IMR-90 (cell line): ENCODE measurements around the gene PRKAG2. TPM values are rescaled to one million over a fixed set of nuclear protein-coding genes. Genes with fewer than 3 reads are reported as not detected.

Source experiments
- ATAC-seq: fragments of 200-7000 bp; cut with Tn5 transposase; 2 replicates; pipeline ENCODE4 v1.9.1; 2020; ENCODE audit warnings: low read depth, mild to moderate bottlenecking, moderate library complexity
- BruUV-seq: library from RNA; stranded (reverse); fragments of 400-500 nt; replicated peaks from 2 replicates; lab custom pipeline; 2021; lab: Mats Ljungman, UMichigan
- CTCF ChIA-PET: fragments of 300-600 bp; formaldehyde crosslinking; extraction: SDS; loops from one replicate; lab custom pipeline; 2021; ENCODE audit warnings: antibody characterized with exemption; lab: Yijun Ruan, JAX
- POLR2A ChIA-PET: fragments of 300-600 bp; sonication (Branson Sonifier 250); formaldehyde crosslinking; loops from one replicate; lab custom pipeline; 2022; ENCODE audit warnings: antibody characterized with exemption; ENCODE audit not compliant: unreplicated experiment; lab: Charles Lee
- DNase-seq: peaks from one replicate; pipeline ENCODE4 v3.0.0; 2013
- H2AFZ ChIP-seq: replicated peaks from 2 replicates; pipeline ENCODE3; 2013; ENCODE audit warnings: low read length, mild to moderate bottlenecking; ENCODE audit not compliant: poor library complexity
- H2AK5ac ChIP-seq: 2 replicates; pipeline ENCODE4 v1.6.1; 2013; ENCODE audit warnings: low read depth, low read length, inconsistent platforms
- H2AK9ac ChIP-seq: replicated peaks from 2 replicates; pipeline ENCODE3; 2013; ENCODE audit warnings: mild to moderate bottlenecking, low read depth, low read length, moderate library complexity; ENCODE audit not compliant: poor library complexity
- H2BK120ac ChIP-seq: 2 replicates; pipeline ENCODE4 v1.6.1; 2013; ENCODE audit warnings: low read depth, low read length, inconsistent platforms
- H2BK15ac ChIP-seq: 3 replicates; pipeline ENCODE4 v1.6.1; 2013; ENCODE audit warnings: low read depth, low read length, inconsistent platforms
- H2BK20ac ChIP-seq: 2 replicates; pipeline ENCODE4 v1.6.1; 2013; ENCODE audit warnings: low read depth, mild to moderate bottlenecking, inconsistent platforms, low read length, moderate library complexity
- H2BK5ac ChIP-seq: 2 replicates; pipeline ENCODE4 v1.6.1; 2013; ENCODE audit warnings: mild to moderate bottlenecking, low read depth, low read length, inconsistent platforms; ENCODE audit not compliant: poor library complexity, severe bottlenecking
- H3K14ac ChIP-seq: replicated peaks from 2 replicates; pipeline ENCODE4 v1.6.1; 2013; ENCODE audit warnings: low read depth, low read length, inconsistent platforms
- H3K18ac ChIP-seq: 2 replicates; pipeline ENCODE4 v1.6.1; 2013; ENCODE audit warnings: low read depth, low read length, control low read depth
- H3K23ac ChIP-seq: 2 replicates; pipeline ENCODE4 v1.6.1; 2013; ENCODE audit warnings: low read depth, low read length, inconsistent platforms
- H3K27ac ChIP-seq: 2 replicates; pipeline ENCODE4 v1.5.1; 2013; ENCODE audit warnings: mild to moderate bottlenecking, control low read depth, low read length; ENCODE audit not compliant: insufficient read depth
- H3K27me3 ChIP-seq: 2 replicates; pipeline ENCODE4 v1.6.1; 2013; ENCODE audit warnings: low read length; ENCODE audit not compliant: control insufficient read depth, insufficient read depth
- H3K36me3 ChIP-seq: 2 replicates; pipeline ENCODE4 v1.6.1; 2013; ENCODE audit warnings: low read length, mixed read lengths; ENCODE audit not compliant: control insufficient read depth, insufficient read depth
- H3K4ac ChIP-seq: 2 replicates; pipeline ENCODE4 v1.6.1; 2013; ENCODE audit warnings: low read depth, low read length, inconsistent platforms
- H3K4me1 ChIP-seq: 2 replicates; pipeline ENCODE4 v1.6.1; 2013; ENCODE audit warnings: low read length, mixed read lengths; ENCODE audit not compliant: control insufficient read depth, insufficient read depth
- H3K4me2 ChIP-seq: 2 replicates; pipeline ENCODE4 v1.6.1; 2013; ENCODE audit warnings: low read depth, mild to moderate bottlenecking, control low read depth, low read length, moderate library complexity
- H3K4me3 ChIP-seq: 2 replicates; pipeline ENCODE4 v1.5.1; 2013; ENCODE audit warnings: low read depth, mild to moderate bottlenecking, control low read depth, low read length, moderate library complexity; ENCODE audit not compliant: insufficient read depth
- H3K56ac ChIP-seq: 2 replicates; pipeline ENCODE4 v1.6.1; 2013; ENCODE audit warnings: low read length, inconsistent platforms; ENCODE audit not compliant: insufficient read depth; ENCODE audit errors: extremely low read depth
- H3K79me1 ChIP-seq, 2 experiments: 2 replicates each; pipeline ENCODE4 v1.6.1; 2013; ENCODE audit warnings: low read length in 2 of 2, inconsistent platforms in 1 of 2, low read depth in 1 of 2
- H3K9ac ChIP-seq: 2 replicates; pipeline ENCODE4 v1.6.1; 2013; ENCODE audit warnings: low read depth, low read length, control low read depth
- H3K9me1 ChIP-seq: 2 replicates; pipeline ENCODE4 v1.6.1; 2013; ENCODE audit warnings: low read length, inconsistent platforms; ENCODE audit not compliant: insufficient read depth
- H3K9me3 ChIP-seq: 2 replicates; pipeline ENCODE4 v1.6.1; 2013; ENCODE audit warnings: low read length; ENCODE audit not compliant: control insufficient read depth, insufficient read depth
- H4K20me1 ChIP-seq: 2 replicates; pipeline ENCODE4 v1.6.1; 2013; ENCODE audit warnings: low read length, inconsistent platforms; ENCODE audit not compliant: insufficient read depth
- H4K5ac ChIP-seq: 2 replicates; pipeline ENCODE4 v1.6.1; 2013; ENCODE audit warnings: mild to moderate bottlenecking, low read depth, low read length, control low read depth
- H4K8ac ChIP-seq, 2 experiments: 2 replicates each; pipeline ENCODE4 v1.6.1; 2013; ENCODE audit warnings: low read depth in 2 of 2, low read length in 2 of 2, control low read depth in 1 of 2, inconsistent platforms in 1 of 2
- H4K91ac ChIP-seq: 2 replicates; pipeline ENCODE4 v1.6.1; 2013; ENCODE audit warnings: low read depth, low read length, inconsistent platforms; ENCODE audit not compliant: insufficient read depth
- BHLHE40 ChIP-seq: fragments of 150-350 bp; IDR thresholded peaks from 2 replicates; pipeline ENCODE4 v1.6.1; 2016; ENCODE audit warnings: mild to moderate bottlenecking, low read depth, low read length
- CEBPB ChIP-seq: IDR thresholded peaks from 2 replicates; pipeline ENCODE4 v1.6.1; 2012; ENCODE audit warnings: low read depth, low read length, improper control_type of control experiment
- CHD1 ChIP-seq: IDR thresholded peaks from 2 replicates; pipeline ENCODE4 v1.6.1; 2012; ENCODE audit warnings: low read depth, low read length, improper control_type of control experiment
- FOS ChIP-seq: fragments of 150-350 bp; IDR thresholded peaks from 2 replicates; pipeline ENCODE4 v1.6.1; 2016; ENCODE audit warnings: low read depth, low read length
- MAFK ChIP-seq: IDR thresholded peaks from 2 replicates; pipeline ENCODE4 v1.6.1; 2012; ENCODE audit warnings: low read depth, low read length, improper control_type of control experiment
- MAZ ChIP-seq: IDR thresholded peaks from 2 replicates; pipeline ENCODE4 v1.6.1; 2012; ENCODE audit warnings: low read depth, mild to moderate bottlenecking, low read length, improper control_type of control experiment, moderate library complexity, borderline replicate concordance
- MXI1 ChIP-seq: IDR thresholded peaks from 2 replicates; pipeline ENCODE4 v1.6.1; 2012; ENCODE audit warnings: low read depth, mild to moderate bottlenecking, low read length, moderate library complexity, borderline replicate concordance
- RFX5 ChIP-seq: IDR thresholded peaks from 2 replicates; pipeline ENCODE4 v1.8.0; 2012; ENCODE audit warnings: low read depth, mild to moderate bottlenecking, low read length, moderate library complexity
- SMC3 ChIP-seq: fragments of 150-350 bp; IDR thresholded peaks from 2 replicates; pipeline ENCODE4 v1.6.1; 2016; ENCODE audit warnings: low read depth, mild to moderate bottlenecking, antibody characterized with exemption, low read length, moderate library complexity
- WGBS, 2 experiments: methylation state at CpG; one replicate each; pipeline versions ENCODE4 v1.1.5 to v1.1.7; 2013; ENCODE audit warnings: missing lambda C conversion rate in 2 of 2; ENCODE audit not compliant: insufficient read length in 1 of 2; ENCODE audit errors: extremely low coverage in 2 of 2; 5-methylcytosine and 5-hydroxymethylcytosine counted together
- dilution Hi-C: fragments of 300-500 bp; cut with HindIII; formaldehyde crosslinking; loops from one replicate; pipeline ENCODE4 v1.14.3; 2018; ENCODE audit warnings: low sequenced_read_pairs; ENCODE audit not compliant: unreplicated experiment
- in situ Hi-C: fragments of 300-500 bp; cut with MboI; formaldehyde crosslinking; loops from 3 replicates; pipeline ENCODE4 v1.14.3; 2019; ENCODE audit warnings: low sequenced_read_pairs, inconsistent platforms, mixed read lengths
- intact Hi-C: fragments of 100-400 bp; cut with micrococcal nuclease; formaldehyde crosslinking; loops from 2 replicates; pipeline ENCODE4 v1.10.0; 2022
- polyA plus RNA-seq, 3 experiments: library from polyadenylated mRNA; depleted of rRNA; stranded (reverse); fragments of >200 nt; gene quantifications; 2 replicates each; pipeline ENCODE4 v1.2.3, GENCODE V29; 2012; ENCODE audit warnings: low replicate concordance in 1 of 3
- total RNA-seq: library from RNA; depleted of rRNA; stranded (reverse); fragments of >200 nt; gene quantifications from 2 replicates; pipeline ENCODE4 v1.2.3, GENCODE V29; 2012
- TF ChIP-seq, protein P1 (sequence below): conservative IDR thresholded peaks from 2 replicates; pipeline ENCODE4 v1.5.1; 2012; ENCODE audit warnings: mild to moderate bottlenecking, low read depth, low read length, improper control_type of control experiment
- TF ChIP-seq, protein P2 (sequence below): fragments of 150-350 bp; IDR thresholded peaks from 2 replicates; pipeline ENCODE4 v1.6.1; 2017; ENCODE audit warnings: mild to moderate bottlenecking, antibody characterized with exemption, low read length, low read depth

The PRKAG2 gene
- total and polyA plus RNA-seq, 2 of the 4 experiments (the other 2 are of a cell fraction): 15.4 to 21.6 TPM

DNA sequence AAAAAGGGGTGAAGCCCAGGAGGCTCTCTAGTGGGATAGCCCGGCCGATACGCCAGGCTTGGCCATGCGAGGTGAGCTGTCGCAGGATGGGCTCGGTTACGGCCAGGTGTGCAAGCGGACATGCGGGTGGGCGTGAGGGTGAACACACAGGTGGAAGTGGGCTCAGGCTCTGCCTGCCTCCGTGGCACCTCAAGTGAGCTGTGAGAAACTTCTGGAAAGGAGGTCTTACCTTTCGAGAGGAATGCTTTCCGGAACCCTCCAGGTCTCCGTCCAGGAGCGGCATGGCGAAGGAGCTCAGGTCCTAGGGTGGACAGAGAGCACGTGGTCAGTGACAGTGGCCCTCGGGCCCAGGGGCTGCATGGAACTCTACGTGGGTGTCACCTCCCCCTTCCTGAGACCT is 90.7 kb downstream of the PRKAG2 start:
- no peak for ATAC-seq
- in situ Hi-C loops (no loop called here), dilution Hi-C loops (no loop called here), intact Hi-C loops (no loop called here)
- H3K23ac ChIP-seq: no peak overlapping the region
- H3K4me3 ChIP-seq: no peak overlapping the region
- H3K4ac ChIP-seq: no peak overlapping the region
- no peak overlapping the region for H2BK20ac ChIP-seq
- CTCF ChIA-PET: interaction anchor here (0.6 kb wide), 1 partner anchor 349 kb away, joined by 3 read pairs; no protein-coding TSS in a partner anchor
- no peaks in the 10 kb centered on the region for H3K36me3 ChIP-seq
- H2BK5ac ChIP-seq: no peak overlapping the region
- no peak overlapping the region for H2AK9ac ChIP-seq
- H3K9ac ChIP-seq: no peak overlapping the region
- H4K91ac ChIP-seq: no peak overlapping the region
- H2AK5ac ChIP-seq: no peak overlapping the region
- POLR2A ChIA-PET: no interaction called here
- H4K20me1 ChIP-seq: no peaks in the 10 kb centered on the region
- peaks cover 30% of the 10 kb centered on the region for H3K27me3 ChIP-seq
- BruUV-seq: no TSS peak
- 94% methylated on average over 13 of the region's 19 CpGs; no CpG with 5 or more reads in 1 of the 2 experiments for WGBS, 2 experiments
- no peak overlapping the region for H2BK120ac ChIP-seq
- H3K18ac ChIP-seq: no peak overlapping the region
- H3K14ac ChIP-seq: no peak overlapping the region
- H4K5ac ChIP-seq: no peak overlapping the region
- no peak overlapping the region for H3K4me2 ChIP-seq
- no peaks in the 10 kb centered on the region for H3K79me1 ChIP-seq
- H3K27ac ChIP-seq: no peak overlapping the region
- no peaks in the 10 kb centered on the region for H3K9me3 ChIP-seq
- no peak overlapping the region for H3K56ac ChIP-seq
- no peak for DNase-seq
- no peaks in the 10 kb centered on the region for H3K9me1 ChIP-seq
- H2BK15ac ChIP-seq: no peak overlapping the region
- no peak overlapping the region for H2AFZ ChIP-seq
- H3K4me1 ChIP-seq: no peaks in the 10 kb centered on the region
- H4K8ac ChIP-seq: no peak overlapping the region
- TF ChIP-seq, protein P1, sequence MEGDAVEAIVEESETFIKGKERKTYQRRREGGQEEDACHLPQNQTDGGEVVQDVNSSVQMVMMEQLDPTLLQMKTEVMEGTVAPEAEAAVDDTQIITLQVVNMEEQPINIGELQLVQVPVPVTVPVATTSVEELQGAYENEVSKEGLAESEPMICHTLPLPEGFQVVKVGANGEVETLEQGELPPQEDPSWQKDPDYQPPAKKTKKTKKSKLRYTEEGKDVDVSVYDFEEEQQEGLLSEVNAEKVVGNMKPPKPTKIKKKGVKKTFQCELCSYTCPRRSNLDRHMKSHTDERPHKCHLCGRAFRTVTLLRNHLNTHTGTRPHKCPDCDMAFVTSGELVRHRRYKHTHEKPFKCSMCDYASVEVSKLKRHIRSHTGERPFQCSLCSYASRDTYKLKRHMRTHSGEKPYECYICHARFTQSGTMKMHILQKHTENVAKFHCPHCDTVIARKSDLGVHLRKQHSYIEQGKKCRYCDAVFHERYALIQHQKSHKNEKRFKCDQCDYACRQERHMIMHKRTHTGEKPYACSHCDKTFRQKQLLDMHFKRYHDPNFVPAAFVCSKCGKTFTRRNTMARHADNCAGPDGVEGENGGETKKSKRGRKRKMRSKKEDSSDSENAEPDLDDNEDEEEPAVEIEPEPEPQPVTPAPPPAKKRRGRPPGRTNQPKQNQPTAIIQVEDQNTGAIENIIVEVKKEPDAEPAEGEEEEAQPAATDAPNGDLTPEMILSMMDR: no peak
- TF ChIP-seq SMC3: no peak
- TF ChIP-seq, protein P2, sequence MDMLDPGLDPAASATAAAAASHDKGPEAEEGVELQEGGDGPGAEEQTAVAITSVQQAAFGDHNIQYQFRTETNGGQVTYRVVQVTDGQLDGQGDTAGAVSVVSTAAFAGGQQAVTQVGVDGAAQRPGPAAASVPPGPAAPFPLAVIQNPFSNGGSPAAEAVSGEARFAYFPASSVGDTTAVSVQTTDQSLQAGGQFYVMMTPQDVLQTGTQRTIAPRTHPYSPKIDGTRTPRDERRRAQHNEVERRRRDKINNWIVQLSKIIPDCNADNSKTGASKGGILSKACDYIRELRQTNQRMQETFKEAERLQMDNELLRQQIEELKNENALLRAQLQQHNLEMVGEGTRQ: no peak
- no peak for TF ChIP-seq FOS
- no peak for TF ChIP-seq MXI1
- no peak for TF ChIP-seq CEBPB
- no peak for TF ChIP-seq BHLHE40
- TF ChIP-seq RFX5: no peak
- TF ChIP-seq MAFK: no peak
- TF ChIP-seq MAZ: no peak
- no peak for TF ChIP-seq CHD1
